CD14-positive monocyte (primary cell): ENCODE measurements around the gene PCBP3. TPM values are rescaled to one million over a fixed set of nuclear protein-coding genes. Genes with fewer than 3 reads are reported as not detected.
"Not testable (repeated sequence)": the region's sequence is repeated elsewhere in the genome, so short reads cannot be mapped to it uniquely, and the experiment has no call there.

ENCODE experiments used
- DNase-seq, 3 donors: peaks; one replicate each; pipeline ENCODE4 v3.0.0-alpha.2; 2011 to 2022
- H2AFZ ChIP-seq: 2 replicates; pipeline ENCODE4 v1.6.0; 2012; ENCODE audit warnings: mild to moderate bottlenecking, low read depth, low read length, inconsistent platforms; ENCODE audit not compliant: insufficient read depth, poor library complexity, severe bottlenecking
- H3K27ac ChIP-seq, 2 donors: 1 replicate in 1 of 2; 2 replicates in 1 of 2; pipeline ENCODE4 v1.5.1; 2012 to 2013; ENCODE audit warnings: low read length in 2 of 2, control low read depth in 1 of 2, inconsistent platforms in 1 of 2, low read depth in 1 of 2, mild to moderate bottlenecking in 1 of 2
- H3K27me3 ChIP-seq, 2 donors: one replicate each; pipeline versions ENCODE4 v1.6.0 to v1.6.1; 2011 to 2013; ENCODE audit warnings: low read length in 2 of 2; ENCODE audit not compliant: control insufficient read depth in 2 of 2, insufficient read depth in 2 of 2
- H3K36me3 ChIP-seq, 2 donors: replicated peaks in 1 of 2; 1 replicate in 1 of 2; 2 replicates in 1 of 2; pipeline versions ENCODE4 v1.5.1 to v1.6.1; 2012 to 2013; ENCODE audit warnings: low read length in 2 of 2, control low read depth in 1 of 2, inconsistent platforms in 1 of 2, mild to moderate bottlenecking in 1 of 2; ENCODE audit not compliant: insufficient read depth in 2 of 2, control insufficient read depth in 1 of 2
- H3K4me1 ChIP-seq, 2 donors: 1 replicate in 1 of 2; 2 replicates in 1 of 2; pipeline versions ENCODE4 v1.5.1 to v1.6.1; 2012 to 2013; ENCODE audit warnings: low read length in 2 of 2, control low read depth in 1 of 2, inconsistent platforms in 1 of 2, mild to moderate bottlenecking in 1 of 2, moderate library complexity in 1 of 2; ENCODE audit not compliant: insufficient read depth in 2 of 2, control insufficient read depth in 1 of 2
- H3K4me2 ChIP-seq: replicated peaks from 2 replicates; pipeline ENCODE3; 2012; ENCODE audit warnings: low read length, moderate library complexity, mild to moderate bottlenecking; ENCODE audit not compliant: poor library complexity, severe bottlenecking; ENCODE audit errors: extremely low read depth
- H3K4me3 ChIP-seq, 3 experiments: fragments of 200-600 bp in 1 of 3; sonication (generic) in 1 of 3; replicated peaks in 1 of 3; 1 replicate in 2 of 3; 2 replicates in 1 of 3; pipeline ENCODE4 v1.5.1; 2011 to 2013; ENCODE audit warnings: low read length in 3 of 3, mild to moderate bottlenecking in 3 of 3, control low read depth in 2 of 3, low read depth in 2 of 3, inconsistent platforms in 1 of 3, moderate library complexity in 1 of 3
- H3K79me2 ChIP-seq: 2 replicates; pipeline ENCODE4 v1.6.0; 2012; ENCODE audit warnings: mild to moderate bottlenecking, control low read depth, inconsistent platforms, low read length, moderate library complexity; ENCODE audit not compliant: insufficient read depth
- H3K9ac ChIP-seq: 2 replicates; pipeline ENCODE4 v1.6.0; 2017; ENCODE audit warnings: low read length, mild to moderate bottlenecking; ENCODE audit not compliant: insufficient read depth, poor library complexity, severe bottlenecking
- H3K9me3 ChIP-seq, 2 donors: replicated peaks in 1 of 2; 1 replicate in 1 of 2; 2 replicates in 1 of 2; pipeline versions ENCODE4 v1.5.1 to v1.6.1; 2012 to 2013; ENCODE audit warnings: low read length in 2 of 2, control low read depth in 1 of 2; ENCODE audit not compliant: control insufficient read depth in 1 of 2, insufficient read depth in 1 of 2
- H4K20me1 ChIP-seq: 2 replicates; pipeline ENCODE4 v1.6.0; 2012; ENCODE audit warnings: mild to moderate bottlenecking, low read length, control low read depth, moderate library complexity; ENCODE audit not compliant: insufficient read depth
- H3K27ac Mint-ChIP-seq, 7 donors: one replicate each; pipeline ENCODE4 v1.8.0; 2020; ENCODE audit warnings: mild to moderate bottlenecking in 7 of 7, mixed read lengths in 7 of 7, moderate library complexity in 6 of 7, inconsistent platforms in 2 of 7
- H3K27me3 Mint-ChIP-seq, 3 donors: one replicate each; pipeline ENCODE4 v1.8.0; 2021 to 2022; ENCODE audit warnings: low read depth in 3 of 3, mild to moderate bottlenecking in 3 of 3, mixed read lengths in 3 of 3, moderate library complexity in 3 of 3, inconsistent platforms in 1 of 3
- H3K36me3 Mint-ChIP-seq, 2 donors: one replicate each; pipeline ENCODE4 v1.8.0; 2020; ENCODE audit warnings: mixed read lengths in 2 of 2, inconsistent platforms in 1 of 2, mild to moderate bottlenecking in 1 of 2
- H3K4me1 Mint-ChIP-seq: one replicate; pipeline ENCODE4 v1.8.0; 2020; ENCODE audit warnings: mild to moderate bottlenecking, mixed read lengths
- H3K4me3 Mint-ChIP-seq, 2 donors: one replicate each; pipeline ENCODE4 v1.8.0; 2020; ENCODE audit warnings: mild to moderate bottlenecking in 2 of 2, mixed read lengths in 2 of 2, moderate library complexity in 1 of 2
- H3K9me3 Mint-ChIP-seq, 7 donors: one replicate each; pipeline ENCODE4 v1.8.0; 2020 to 2022; ENCODE audit warnings: mixed read lengths in 7 of 7, mild to moderate bottlenecking in 6 of 7, moderate library complexity in 6 of 7, inconsistent platforms in 2 of 7
- CTCF ChIP-seq: fragments of 200-600 bp; IDR thresholded peaks from one replicate; pipeline ENCODE4 v1.8.0; 2022; ENCODE audit warnings: antibody characterized with exemption, mild to moderate bottlenecking
- WGBS: methylation state at CpG from one replicate; pipeline ENCODE4 v1.1.5; 2013; ENCODE audit warnings: missing lambda C conversion rate; ENCODE audit not compliant: insufficient coverage; 5-methylcytosine and 5-hydroxymethylcytosine counted together
- intact Hi-C, 2 donors: fragments of 100-400 bp; cut with micrococcal nuclease; formaldehyde crosslinking; loops; one replicate each; pipeline versions ENCODE4 v1.15.0 to v1.15.1; 2023
- polyA plus RNA-seq, 3 donors: library from polyadenylated mRNA; depleted of rRNA in 1 of 3; unstranded in 2 of 3; stranded (reverse) in 1 of 3; fragments of 300-500 nt in 2 of 3; fragments of >200 nt in 1 of 3; fragmentation: Illumina TruSeq in 2 of 3; gene quantifications; 1 replicate in 2 of 3; 2 replicates in 1 of 3; pipeline ENCODE4 v1.2.3, GENCODE V29; 2012 to 2021

Gene PCBP3
- polyA plus RNA-seq, 3 donors: 0.34 to 0.49 TPM; not detected in 1

DNA sequence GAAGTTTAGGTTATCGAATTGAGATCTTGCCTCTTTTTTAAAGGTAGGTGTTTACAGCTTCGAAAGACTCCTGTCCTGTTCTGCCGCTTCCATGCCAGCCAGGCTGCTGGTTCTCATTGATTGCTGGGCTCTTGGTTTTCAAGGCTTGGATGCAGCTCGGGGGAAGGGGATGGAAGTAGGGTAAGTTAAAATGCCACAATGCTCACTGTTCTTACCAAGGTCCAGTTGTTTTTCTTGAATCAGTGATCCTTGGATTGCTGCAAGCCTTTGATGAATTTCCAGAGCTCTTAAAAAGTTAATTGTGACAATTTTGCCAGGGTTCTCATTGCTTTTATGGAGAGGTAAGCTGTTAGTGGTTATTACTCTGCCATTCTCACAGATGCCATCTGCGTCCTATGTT, 74.9 kb downstream of the PCBP3 start:
- H3K9me3 ChIP-seq: peaks cover 0 to 2% of the 10 kb centered on the region in 2 donors
- H3K4me1 Mint-ChIP-seq: peaks cover 8% of the 10 kb centered on the region

GRCh38 chr21:45719177-45719802, 75.8 kb downstream of the PCBP3 start:
- H4K20me1 ChIP-seq: no peaks in the 10 kb centered on the region
- no peaks in the 10 kb centered on the region for H3K4me1 ChIP-seq
- no peak overlapping the region for H3K4me3 ChIP-seq
- H2AFZ ChIP-seq: no peak overlapping the region
- Mint-ChIP-seq H3K4me3 (no peak overlapping the region), H3K27me3 (peaks cover 0 to 1% (median 0%) of the 10 kb centered on the region in 3 donors), H3K4me1 (peaks cover 8% of the 10 kb centered on the region), H3K9me3 (peaks cover 0 to 7% (median 3%) of the 10 kb centered on the region in 7 donors), H3K27ac (no peak overlapping the region), H3K36me3 (no peaks in the 10 kb centered on the region)
- no peak overlapping the region for H3K9ac ChIP-seq
- no peak for DNase-seq
- no peaks in the 10 kb centered on the region for H3K27me3 ChIP-seq
- no peak for TF ChIP-seq CTCF
- no peaks in the 10 kb centered on the region for H3K9me3 ChIP-seq
- 100% methylated on average over 1 of the region's 6 CpGs for WGBS
- intact Hi-C loops: loop anchor here in 1 of 2 donors (10.0 kb wide), 1 partner anchor 64 kb away; no protein-coding TSS in a partner anchor
- no peak overlapping the region for H3K4me2 ChIP-seq
- H3K79me2 ChIP-seq: no peaks in the 10 kb centered on the region
- H3K27ac ChIP-seq: no peak overlapping the region
- no peaks in the 10 kb centered on the region for H3K36me3 ChIP-seq

More for the DNA sequence above, 74.9 kb downstream of the PCBP3 start:
- Histone ChIP-seq H3K79me2 (no peaks in the 10 kb centered on the region), H3K4me3 (no peak overlapping the region), H3K4me2 (no peak overlapping the region), H2AFZ (no peak overlapping the region), H3K36me3 (no peaks in the 10 kb centered on the region), H3K27ac (no peak overlapping the region), H3K9ac (no peak overlapping the region), H4K20me1 (no peaks in the 10 kb centered on the region), H3K4me1 (no peaks in the 10 kb centered on the region), H3K27me3 (no peaks in the 10 kb centered on the region)
- H3K36me3 Mint-ChIP-seq: no peaks in the 10 kb centered on the region
- peaks cover 2 to 7% (median 5%) of the 10 kb centered on the region in 7 donors for H3K9me3 Mint-ChIP-seq
- WGBS: 100% methylated on average over 4 of the region's 5 CpGs
- H3K27ac Mint-ChIP-seq: no peak overlapping the region
- no peak for TF ChIP-seq CTCF
- intact Hi-C loops: loop anchor here in 1 of 2 donors (10.0 kb wide), 1 partner anchor 64 kb away; no protein-coding TSS in a partner anchor
- peaks cover 0 to 1% (median 0%) of the 10 kb centered on the region in 3 donors for H3K27me3 Mint-ChIP-seq
- DNase-seq: no peak
- no peak overlapping the region for H3K4me3 Mint-ChIP-seq

GRCh38 chr21:45720204-45720603, 76.7 kb downstream of the PCBP3 start:
- H3K27ac ChIP-seq, H3K27me3 Mint-ChIP-seq, H3K4me2 ChIP-seq, H3K27ac Mint-ChIP-seq, H2AFZ ChIP-seq, H3K36me3 Mint-ChIP-seq, H3K9me3 ChIP-seq, H3K36me3 ChIP-seq, H3K4me3 ChIP-seq, H3K4me1 Mint-ChIP-seq, H3K9ac ChIP-seq, H3K9me3 Mint-ChIP-seq, H3K79me2 ChIP-seq, H3K4me3 Mint-ChIP-seq, intact Hi-C loops, H3K4me1 ChIP-seq, H4K20me1 ChIP-seq, DNase-seq, H3K27me3 ChIP-seq: not testable (repeated sequence)
- WGBS: no CpG with 5 or more reads among the region's 1 CpG
